WTC11 (cell line): Measurements from ENCODE around the gene NRN1L. TPM values are rescaled to one million over a fixed set of nuclear protein-coding genes. Genes with fewer than 3 reads are reported as not detected.

ENCODE experiments used
- ATAC-seq: fragments of 200-7000 bp; cut with Tn5 transposase; 2 replicates; pipeline ENCODE4 v1.10.0; 2021; ENCODE audit warnings: mild to moderate bottlenecking, moderate library complexity
- CTCF ChIA-PET: fragments of 300-600 bp; sonication (Branson Sonifier 250); formaldehyde crosslinking; loops from one replicate; lab custom pipeline; 2021; ENCODE audit warnings: antibody characterized with exemption; lab: Charles Lee
- POLR2A ChIA-PET: fragments of 350-600 bp; sonication (Branson Sonifier 250); formaldehyde crosslinking; loops from one replicate; lab custom pipeline; 2021; ENCODE audit warnings: antibody characterized with exemption; lab: Charles Lee
- DNase-seq: peaks from one replicate; pipeline ENCODE4 v3.0.0; 2021; ENCODE audit warnings: low spot score
- H3K27ac Mint-ChIP-seq: 2 replicates; pipeline ENCODE4 v1.8.0; 2021; ENCODE audit warnings: mixed read lengths
- H3K27me3 Mint-ChIP-seq: 2 replicates; pipeline ENCODE4 v1.8.0; 2021; ENCODE audit warnings: low read depth, mild to moderate bottlenecking, moderate library complexity, mixed read lengths
- H3K36me3 Mint-ChIP-seq: 2 replicates; pipeline ENCODE4 v1.8.0; 2021; ENCODE audit warnings: mixed read lengths
- H3K4me1 Mint-ChIP-seq: 2 replicates; pipeline ENCODE4 v1.8.0; 2022; ENCODE audit warnings: mixed read lengths
- H3K4me3 Mint-ChIP-seq: 2 replicates; pipeline ENCODE4 v1.8.0; 2021; ENCODE audit warnings: mild to moderate bottlenecking, moderate library complexity, mixed read lengths
- H3K9me3 Mint-ChIP-seq: 2 replicates; pipeline ENCODE4 v1.8.0; 2021; ENCODE audit warnings: mixed read lengths
- AR ChIP-seq: fragments of 250-450 bp; sonication (Bioruptor Pico); IDR thresholded peaks from 2 replicates; pipeline ENCODE4 v1.9.0; 2021; ENCODE audit warnings: mild to moderate bottlenecking
- ATF1 ChIP-seq: sonication (generic); formaldehyde crosslinking; IDR thresholded peaks from 2 replicates; pipeline ENCODE4 v1.8.1; 2023; ENCODE audit warnings: mild to moderate bottlenecking, moderate library complexity, missing genetic modification reagents
- ATF3 ChIP-seq: sonication (generic); formaldehyde crosslinking; conservative IDR thresholded peaks from 2 replicates; pipeline ENCODE4 v1.8.1; 2022; ENCODE audit warnings: mild to moderate bottlenecking, missing genetic modification reagents
- CBFB ChIP-seq: sonication (generic); formaldehyde crosslinking; IDR thresholded peaks from 2 replicates; pipeline ENCODE4 v1.8.1; 2022; ENCODE audit warnings: mild to moderate bottlenecking, low read depth, missing genetic modification reagents
- CTCF ChIP-seq: fragments of 200-600 bp; IDR thresholded peaks from 2 replicates; pipeline ENCODE4 v1.8.0; 2022; ENCODE audit warnings: antibody characterized with exemption
- E2F1 ChIP-seq: sonication (generic); formaldehyde crosslinking; IDR thresholded peaks from 2 replicates; pipeline ENCODE4 v1.8.0; 2022; ENCODE audit warnings: mild to moderate bottlenecking, missing genetic modification reagents
- E2F5 ChIP-seq: sonication (generic); formaldehyde crosslinking; IDR thresholded peaks from 2 replicates; pipeline ENCODE4 v1.8.1; 2022; ENCODE audit warnings: mild to moderate bottlenecking, moderate library complexity, missing genetic modification reagents
- ESRRA ChIP-seq: sonication (generic); formaldehyde crosslinking; IDR thresholded peaks from 2 replicates; pipeline ENCODE4 v1.8.1; 2022; ENCODE audit warnings: mild to moderate bottlenecking, missing genetic modification reagents, borderline replicate concordance
- FOXP4 ChIP-seq: sonication (generic); formaldehyde crosslinking; IDR thresholded peaks from 2 replicates; pipeline ENCODE4 v1.8.0; 2022; ENCODE audit warnings: mild to moderate bottlenecking, missing genetic modification reagents
- JAZF1 ChIP-seq: fragments of 250-450 bp; sonication (Bioruptor Pico); IDR thresholded peaks from 2 replicates; pipeline ENCODE4 v1.9.0; 2021; ENCODE audit warnings: moderate library complexity, mild to moderate bottlenecking, inconsistent platforms
- NR1H2 ChIP-seq: sonication (generic); formaldehyde crosslinking; IDR thresholded peaks from 2 replicates; pipeline ENCODE4 v1.9.0; 2021; ENCODE audit warnings: mild to moderate bottlenecking, moderate library complexity, missing genetic modification reagents
- NR3C1 ChIP-seq: sonication (generic); formaldehyde crosslinking; conservative IDR thresholded peaks from 2 replicates; pipeline ENCODE4 v1.8.1; 2023; ENCODE audit warnings: low read depth, mild to moderate bottlenecking, missing genetic modification reagents
- PREB ChIP-seq: sonication (generic); formaldehyde crosslinking; IDR thresholded peaks from 2 replicates; pipeline ENCODE4 v1.8.1; 2022; ENCODE audit warnings: mild to moderate bottlenecking, missing genetic modification reagents, moderate library complexity, borderline replicate concordance
- RORB ChIP-seq: fragments of 250-450 bp; sonication (Bioruptor Pico); IDR thresholded peaks from 2 replicates; pipeline ENCODE4 v1.9.0; 2021; ENCODE audit warnings: mild to moderate bottlenecking
- SOX15 ChIP-seq: fragments of 250-450 bp; sonication (Bioruptor Pico); IDR thresholded peaks from 2 replicates; pipeline ENCODE4 v1.9.0; 2021; ENCODE audit warnings: mild to moderate bottlenecking
- TP53 ChIP-seq: sonication (generic); formaldehyde crosslinking; IDR thresholded peaks from 2 replicates; pipeline ENCODE4 v1.8.1; 2023; ENCODE audit warnings: mild to moderate bottlenecking, missing genetic modification reagents
- ZNF121 ChIP-seq: sonication (generic); formaldehyde crosslinking; IDR thresholded peaks from 2 replicates; pipeline ENCODE4 v1.8.0; 2023; ENCODE audit warnings: missing genetic modification reagents
- ZNF396 ChIP-seq: fragments of 250-450 bp; sonication (Bioruptor Pico); IDR thresholded peaks from 2 replicates; pipeline ENCODE4 v1.8.0; 2021; ENCODE audit warnings: mild to moderate bottlenecking, moderate library complexity, borderline replicate concordance
- ZNF423 ChIP-seq: fragments of 250-450 bp; sonication (Bioruptor Pico); IDR thresholded peaks from 2 replicates; pipeline ENCODE4 v2.1.2; 2022; ENCODE audit warnings: mild to moderate bottlenecking, moderate library complexity
- total RNA-seq: library from RNA; stranded (reverse); gene quantifications from 3 replicates; pipeline ENCODE4 v1.2.3, GENCODE V29; 2021

NRN1L gene
- total RNA-seq, 1 experiment from 2014 or later: 12.4 TPM

- TF ChIP-seq FOXP4 (CRISPR knock-in tag): no peak
- TF ChIP-seq JAZF1 (CRISPR knock-in tag): no peak
These were observed 47.2 kb downstream of the NRN1L start, which contains the start of gene CTRL (continued) for GRCh38 chr16:67931712-67932461.

GRCh38 chr16:67932462-67932840 lies 47.8 kb downstream of the NRN1L start:
- Mint-ChIP-seq H3K4me3 (no peak overlapping the region), H3K27ac (peak overlapping the region; percentile 23; the same call in 1 of the 2 replicates), H3K9me3 (no peaks in the 10 kb centered on the region), H3K4me1 (peaks cover 23% of the 10 kb centered on the region), H3K36me3 (peaks cover 6% of the 10 kb centered on the region), H3K27me3 (no peaks in the 10 kb centered on the region)
- DNase-seq (no peak), ATAC-seq (no peak)
- TF ChIP-seq E2F5 (CRISPR knock-in tag) (no peak), AR (CRISPR knock-in tag) (no peak), ZNF423 (CRISPR knock-in tag) (no peak), ATF1 (CRISPR knock-in tag) (no peak), NR3C1 (CRISPR knock-in tag) (no peak), RORB (CRISPR knock-in tag) (no peak), SOX15 (no peak), TP53 (CRISPR knock-in tag) (no peak), ESRRA (CRISPR knock-in tag) (no peak), CTCF (no peak), ZNF121 (CRISPR knock-in tag) (no peak), ATF3 (CRISPR knock-in tag) (no peak)
- ChIA-PET POLR2A (no interaction called here), CTCF (interaction anchor here (0.6 to 9.2 kb wide), 5 partner anchors 10 to 418 kb away, joined by 3 to 144 read pairs (median 4); partner anchors contain the start of gene NRN1L)

GRCh38 chr16:67933805-67934204 lies 49.1 kb downstream of the NRN1L start:
- ChIA-PET CTCF (interaction anchor here (1.0 to 4.0 kb wide), 6 partner anchors 9 to 413 kb away, joined by 3 to 52 read pairs (median 8); partner anchors contain the start of genes LCAT and NRN1L), POLR2A (interaction anchor here (0.7 to 4.7 kb wide), 2 partner anchors 41 to 49 kb away, joined by 3 to 30 read pairs; partner anchors contain the start of genes NRN1L and PSKH1)
- DNase-seq (no peak), ATAC-seq (no peak)
- H3K27ac Mint-ChIP-seq: no peak overlapping the region
- H3K36me3 Mint-ChIP-seq: peaks cover 6% of the 10 kb centered on the region
- H3K27me3 Mint-ChIP-seq: no peaks in the 10 kb centered on the region
- H3K4me3 Mint-ChIP-seq: no peak overlapping the region
- no peaks in the 10 kb centered on the region for H3K9me3 Mint-ChIP-seq
- H3K4me1 Mint-ChIP-seq: peaks cover 23% of the 10 kb centered on the region
- no peak for TF ChIP-seq NR1H2
- no peak for TF ChIP-seq FOXP4 (CRISPR knock-in tag)
- TF ChIP-seq CBFB: no peak
- no peak for TF ChIP-seq ZNF396 (CRISPR knock-in tag)
- no peak for TF ChIP-seq PREB
- TF ChIP-seq E2F1 (CRISPR knock-in tag): no peak
